Measurements from ENCODE around the gene PAX8. TPM values are rescaled to one million over a fixed set of nuclear protein-coding genes. Genes with fewer than 3 reads are reported as not detected.
"Not testable (repeated sequence)": the region's sequence is repeated elsewhere in the genome, so short reads cannot be mapped to it uniquely, and the experiment has no call there.

PAX8 gene
- total RNA-seq (2021; ENCODE audit: unreplicated experiment): 0.15 TPM
- polyA plus RNA-seq (2012; ENCODE audit: insufficient read length): not detected
- percentile 7 among the genes with signal in this experiment for Bru-seq, nascent RNA
- BruChase-seq, experiment 1, labeled RNA remaining after a 2-hour chase: percentile 8 among the genes with signal in this experiment
- percentile 8 among the genes with signal in this experiment for BruChase-seq, experiment 2, labeled RNA remaining after a 6-hour chase
- long read RNA-seq, partial matches to known transcripts: 0 of 1 reads
- long read RNA-seq, other reads (novel, unspliced or antisense): 1 of 1 reads

DNA sequence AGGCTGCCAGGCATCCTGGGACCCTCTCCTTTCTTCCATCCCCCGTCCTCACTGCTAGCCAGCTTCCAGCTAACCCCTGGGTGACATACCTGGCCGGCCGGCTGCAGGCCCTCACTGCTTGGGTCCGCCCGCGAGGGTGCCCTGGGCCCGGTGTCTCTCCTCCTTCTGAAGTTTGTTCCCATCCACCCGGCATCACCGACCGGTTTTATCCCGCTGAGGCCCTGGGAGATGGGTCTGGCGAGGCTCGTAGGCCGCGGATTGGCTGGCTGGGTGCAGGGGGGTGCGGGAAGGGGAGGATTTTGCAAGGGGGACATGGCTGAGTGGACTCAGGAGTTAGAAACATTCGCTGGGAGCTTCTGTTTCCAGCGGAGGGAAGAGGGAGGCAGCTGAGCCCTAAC is at the start of gene PAX8:
Gene PAX8, minus strand, starts transcription at position 180 of the 398 bp plus-strand sequence. CDS start 527 bp downstream, outside the sequence.
- Histone ChIP-seq H3K27me3 (ENCODE audit: control insufficient read depth, insufficient read depth, low read length) (0 out of 2 replicates have a peak, but pooled peaks cover 2% of the 10 kb centered on the region), H3K27ac (ENCODE audit: low read length) (no peak within 1 kb of the TSS), H3K4me3 (ENCODE audit: low read depth in 2 of 2, low read length in 2 of 2) (no peak within 1 kb of the TSS), H3K4me1 (ENCODE audit: control insufficient read depth, insufficient read depth, low read length) (peaks cover 8% of the 10 kb centered on the region; the same call in 1 of the 2 replicates), H3K9me3 (ENCODE audit: control insufficient read depth, insufficient read depth, low read depth, low read length) (no peaks in the 10 kb centered on the region), H3K36me3 (ENCODE audit: control insufficient read depth, insufficient read depth, low read length) (no peaks in the 10 kb centered on the region)
- CTCF ChIA-PET: no interaction called here
- POLR2A ChIA-PET: no interaction called here
- no TSS peak for BruUV-seq (replicated peaks)
- intact Hi-C loops (cut with micrococcal nuclease; ENCODE audit: unreplicated experiment): no loop called here
- in situ Hi-C loops (cut with HindIII; ENCODE audit: low pct_unique_long_range_greater_than_20kb, low sequenced_read_pairs): no loop called here
- ATAC-seq (no peak), DNase-seq (ENCODE audit: low read depth, low spot score) (no peak)
- TF ChIP-seq SIN3A (IDR thresholded peaks at IDR 0.05; ENCODE audit: borderline replicate concordance, insufficient read depth, low read depth, low read length) (no peak), POLR2AphosphoS5 (IDR thresholded peaks at IDR 0.05; ENCODE audit: low read depth, low read length) (no peak), TCF7L2 (IDR thresholded peaks at IDR 0.05; ENCODE audit: low read depth, low read length) (no peak)
- TF ChIP-seq, protein P1, sequence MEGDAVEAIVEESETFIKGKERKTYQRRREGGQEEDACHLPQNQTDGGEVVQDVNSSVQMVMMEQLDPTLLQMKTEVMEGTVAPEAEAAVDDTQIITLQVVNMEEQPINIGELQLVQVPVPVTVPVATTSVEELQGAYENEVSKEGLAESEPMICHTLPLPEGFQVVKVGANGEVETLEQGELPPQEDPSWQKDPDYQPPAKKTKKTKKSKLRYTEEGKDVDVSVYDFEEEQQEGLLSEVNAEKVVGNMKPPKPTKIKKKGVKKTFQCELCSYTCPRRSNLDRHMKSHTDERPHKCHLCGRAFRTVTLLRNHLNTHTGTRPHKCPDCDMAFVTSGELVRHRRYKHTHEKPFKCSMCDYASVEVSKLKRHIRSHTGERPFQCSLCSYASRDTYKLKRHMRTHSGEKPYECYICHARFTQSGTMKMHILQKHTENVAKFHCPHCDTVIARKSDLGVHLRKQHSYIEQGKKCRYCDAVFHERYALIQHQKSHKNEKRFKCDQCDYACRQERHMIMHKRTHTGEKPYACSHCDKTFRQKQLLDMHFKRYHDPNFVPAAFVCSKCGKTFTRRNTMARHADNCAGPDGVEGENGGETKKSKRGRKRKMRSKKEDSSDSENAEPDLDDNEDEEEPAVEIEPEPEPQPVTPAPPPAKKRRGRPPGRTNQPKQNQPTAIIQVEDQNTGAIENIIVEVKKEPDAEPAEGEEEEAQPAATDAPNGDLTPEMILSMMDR (IDR thresholded peaks at IDR 0.05): no peak
- TF ChIP-seq, protein P2, sequence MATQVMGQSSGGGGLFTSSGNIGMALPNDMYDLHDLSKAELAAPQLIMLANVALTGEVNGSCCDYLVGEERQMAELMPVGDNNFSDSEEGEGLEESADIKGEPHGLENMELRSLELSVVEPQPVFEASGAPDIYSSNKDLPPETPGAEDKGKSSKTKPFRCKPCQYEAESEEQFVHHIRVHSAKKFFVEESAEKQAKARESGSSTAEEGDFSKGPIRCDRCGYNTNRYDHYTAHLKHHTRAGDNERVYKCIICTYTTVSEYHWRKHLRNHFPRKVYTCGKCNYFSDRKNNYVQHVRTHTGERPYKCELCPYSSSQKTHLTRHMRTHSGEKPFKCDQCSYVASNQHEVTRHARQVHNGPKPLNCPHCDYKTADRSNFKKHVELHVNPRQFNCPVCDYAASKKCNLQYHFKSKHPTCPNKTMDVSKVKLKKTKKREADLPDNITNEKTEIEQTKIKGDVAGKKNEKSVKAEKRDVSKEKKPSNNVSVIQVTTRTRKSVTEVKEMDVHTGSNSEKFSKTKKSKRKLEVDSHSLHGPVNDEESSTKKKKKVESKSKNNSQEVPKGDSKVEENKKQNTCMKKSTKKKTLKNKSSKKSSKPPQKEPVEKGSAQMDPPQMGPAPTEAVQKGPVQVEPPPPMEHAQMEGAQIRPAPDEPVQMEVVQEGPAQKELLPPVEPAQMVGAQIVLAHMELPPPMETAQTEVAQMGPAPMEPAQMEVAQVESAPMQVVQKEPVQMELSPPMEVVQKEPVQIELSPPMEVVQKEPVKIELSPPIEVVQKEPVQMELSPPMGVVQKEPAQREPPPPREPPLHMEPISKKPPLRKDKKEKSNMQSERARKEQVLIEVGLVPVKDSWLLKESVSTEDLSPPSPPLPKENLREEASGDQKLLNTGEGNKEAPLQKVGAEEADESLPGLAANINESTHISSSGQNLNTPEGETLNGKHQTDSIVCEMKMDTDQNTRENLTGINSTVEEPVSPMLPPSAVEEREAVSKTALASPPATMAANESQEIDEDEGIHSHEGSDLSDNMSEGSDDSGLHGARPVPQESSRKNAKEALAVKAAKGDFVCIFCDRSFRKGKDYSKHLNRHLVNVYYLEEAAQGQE (IDR thresholded peaks at IDR 0.05; ENCODE audit: insufficient read depth in 1 of 2, low read depth in 2 of 2, low read length in 1 of 2): no peak

DNA sequence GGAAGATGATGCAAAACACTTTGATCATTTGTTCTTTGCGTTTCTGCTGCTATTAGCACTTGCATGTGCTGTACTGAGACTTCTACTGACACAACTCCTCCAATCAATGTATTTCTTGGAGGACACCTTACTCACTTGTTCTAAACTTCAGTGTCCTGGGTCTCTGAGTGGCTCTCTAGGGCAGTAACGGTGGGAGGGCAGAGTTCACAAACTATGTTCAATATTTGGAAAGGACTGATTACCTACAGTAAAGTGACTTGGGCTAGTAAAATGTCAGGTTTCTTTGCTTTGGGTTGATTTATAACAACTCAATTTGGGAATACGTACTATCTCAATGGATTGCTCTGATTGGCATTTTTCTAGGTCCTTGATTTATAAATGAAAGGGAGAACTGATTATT is 49.3 kb upstream of the PAX8 start:
- DNase-seq (ENCODE audit: low read depth, low spot score) (no peak), ATAC-seq (no peak)
- CTCF ChIA-PET: no interaction called here
- BruUV-seq (replicated peaks): no TSS peak
- H3K27me3 ChIP-seq (ENCODE audit: control insufficient read depth, insufficient read depth, low read length): no peaks in the 10 kb centered on the region
- POLR2A ChIA-PET: no interaction called here
- in situ Hi-C loops (cut with HindIII; ENCODE audit: low pct_unique_long_range_greater_than_20kb, low sequenced_read_pairs): no loop called here
- H3K4me3 ChIP-seq (ENCODE audit: low read depth in 2 of 2, low read length in 2 of 2): no peak overlapping the region
- intact Hi-C loops (cut with micrococcal nuclease; ENCODE audit: unreplicated experiment): no loop called here
- no peaks in the 10 kb centered on the region for H3K36me3 ChIP-seq (ENCODE audit: control insufficient read depth, insufficient read depth, low read length)
- no peak for TF ChIP-seq SIN3A (IDR thresholded peaks at IDR 0.05; ENCODE audit: borderline replicate concordance, insufficient read depth, low read depth, low read length)
- TF ChIP-seq, protein P1 (IDR thresholded peaks at IDR 0.05): no peak
- H3K9me3 ChIP-seq (ENCODE audit: control insufficient read depth, insufficient read depth, low read depth, low read length): no peaks in the 10 kb centered on the region
- peaks cover 2% of the 10 kb centered on the region; the same call in 1 of the 2 replicates for H3K4me1 ChIP-seq (ENCODE audit: control insufficient read depth, insufficient read depth, low read length)
- no peak overlapping the region for H3K27ac ChIP-seq (ENCODE audit: low read length)

DNA sequence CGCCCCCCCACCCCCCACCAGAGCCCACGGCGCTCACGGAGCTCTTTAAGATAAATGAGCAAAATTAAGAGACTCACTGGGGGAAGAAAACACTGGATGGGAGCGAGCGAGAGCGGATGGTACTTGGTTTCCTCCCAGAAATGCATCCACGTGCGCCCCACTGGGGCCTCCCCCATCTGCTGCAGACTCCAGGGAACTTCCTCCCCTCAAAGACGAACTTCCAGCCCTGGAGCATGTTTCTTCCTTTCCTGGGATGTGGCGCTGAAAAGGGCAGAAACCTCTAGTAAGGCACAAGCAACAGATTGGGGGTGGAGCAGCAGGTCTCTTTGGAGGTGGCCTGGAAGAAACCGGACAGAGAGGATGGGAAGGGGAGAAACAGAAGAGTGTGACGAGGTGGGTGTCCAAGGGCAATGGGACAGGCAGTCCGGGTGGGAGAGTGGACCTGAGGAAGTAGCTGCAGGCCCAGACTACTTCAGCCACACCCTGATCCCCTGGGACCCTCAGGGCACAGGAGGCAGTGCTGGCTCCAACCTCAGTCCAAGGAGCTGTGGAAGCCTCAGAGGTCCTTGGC is 46.5 kb upstream of the PAX8 start:
- POLR2A ChIA-PET, CTCF ChIA-PET: not testable (repeated sequence)

More for the DNA sequence above, 46.5 kb upstream of the PAX8 start:
- H3K27me3 ChIP-seq (ENCODE audit: control insufficient read depth, insufficient read depth, low read length); in situ Hi-C loops (cut with HindIII; ENCODE audit: low pct_unique_long_range_greater_than_20kb, low sequenced_read_pairs); BruUV-seq (replicated peaks); H3K9me3 ChIP-seq (ENCODE audit: control insufficient read depth, insufficient read depth, low read depth, low read length); DNase-seq (ENCODE audit: low read depth, low spot score); intact Hi-C loops (cut with micrococcal nuclease; ENCODE audit: unreplicated experiment); H3K36me3 ChIP-seq (ENCODE audit: control insufficient read depth, insufficient read depth, low read length); H3K4me1 ChIP-seq (ENCODE audit: control insufficient read depth, insufficient read depth, low read length): not testable (repeated sequence)
- ATAC-seq: peak; percentile 71
- Histone ChIP-seq H3K27ac (ENCODE audit: low read length) (peak overlapping the region; percentile 29; the same call in 1 of the 2 replicates), H3K4me3 (ENCODE audit: low read depth in 2 of 2, low read length in 2 of 2) (peak overlapping the region; percentile 45 to 63)

Measured in Panc1 (cell line).